K562 (cell line): Measurements from ENCODE around the gene NDUFS8. TPM values are rescaled to one million over a fixed set of nuclear protein-coding genes. Genes with fewer than 3 reads are reported as not detected.
A peak's percentile ranks its signal among the peaks of the same experiment; 100 is the strongest.

Experiments used
- BCOR ChIP-seq: fragments of 450-650 bp; IDR thresholded peaks from 2 replicates; pipeline ENCODE4 v1.6.1; 2016
- FOXA3 ChIP-seq, 2 experiments: fragments of 450-650 bp in 1 of 2; sonication (generic) in 1 of 2; formaldehyde crosslinking; IDR thresholded peaks in 1 of 2; conservative IDR thresholded peaks in 1 of 2; 2 replicates each; pipeline versions ENCODE4 v1.4.0 to v1.8.0; 2020 to 2022; ENCODE audit warnings: mild to moderate bottlenecking in 2 of 2, missing genetic modification reagents in 1 of 2
- GATA2 ChIP-seq: sonication (generic); formaldehyde crosslinking; IDR thresholded peaks from 2 replicates; pipeline ENCODE4 v1.4.0; 2020; ENCODE audit warnings: mild to moderate bottlenecking, missing genetic modification reagents
- GATAD2A ChIP-seq: fragments of 450-650 bp; IDR thresholded peaks from 2 replicates; pipeline ENCODE4 v1.6.1; 2017
- HDAC6 ChIP-seq: IDR thresholded peaks from 2 replicates; pipeline ENCODE4 v1.6.1; 2012; ENCODE audit warnings: low read depth, mild to moderate bottlenecking, control low read depth, inconsistent platforms, low read length, moderate library complexity
- HIVEP1 ChIP-seq: fragments of 250-450 bp; sonication (Bioruptor Pico); IDR thresholded peaks from 2 replicates; pipeline ENCODE4 v1.4.0; 2020; ENCODE audit warnings: mild to moderate bottlenecking
- RAD51 ChIP-seq: fragments of 450-650 bp; IDR thresholded peaks from 2 replicates; pipeline ENCODE4 v1.7.1; 2016; ENCODE audit warnings: low read depth, mild to moderate bottlenecking, borderline replicate concordance
- RFX1 ChIP-seq: fragments of 450-650 bp; IDR thresholded peaks from 2 replicates; pipeline ENCODE4 v1.6.1; 2016; ENCODE audit warnings: mild to moderate bottlenecking, moderate library complexity
- SMARCB1 ChIP-seq: IDR thresholded peaks from 2 replicates; pipeline ENCODE4 v1.6.1; 2011; ENCODE audit warnings: improper control_type of control experiment, low read depth; ENCODE audit not compliant: insufficient read length
- ZNF175 ChIP-seq: fragments of 200-800 bp; sonication (Bioruptor generic); IDR thresholded peaks from 2 replicates; pipeline ENCODE4 v1.6.1; 2016; ENCODE audit warnings: low read depth, mild to moderate bottlenecking, missing genetic modification characterization, missing compliant biosample characterization
- ZNF263 ChIP-seq: sonication (generic); formaldehyde crosslinking; IDR thresholded peaks from 2 replicates; pipeline ENCODE4 v1.8.0; 2022; ENCODE audit warnings: mild to moderate bottlenecking, missing genetic modification reagents, borderline replicate concordance
- polyA plus RNA-seq, 8 experiments: library from polyadenylated mRNA; depleted of rRNA in 4 of 8; stranded (reverse) in 5 of 8; unstranded in 3 of 8; fragments of >200 nt; fragmentation: Nextera tagmentation in 2 of 8; fragmentation: Illumina TruSeq in 1 of 8; extraction: Ambion mirVana in 2 of 8; extraction: Trizol in 1 of 8; gene quantifications; 2 replicates each; pipeline versions ENCODE4 v1.2.1 to v1.2.3, GENCODE V29; 2011 to 2014; ENCODE audit warnings: inconsistent platforms in 1 of 8, missing spikeins in 1 of 8
- total RNA-seq, 7 experiments: library from RNA; depleted of rRNA in 6 of 7; stranded (reverse); fragments of >200 nt in 6 of 7; fragmentation: Illumina TruSeq in 2 of 7; extraction: Trizol in 2 of 7; gene quantifications; 2 replicates each; pipeline versions ENCODE4 v1.2.1 to v1.2.3, GENCODE V29; 2011 to 2021; ENCODE audit warnings: low replicate concordance in 1 of 7
- TF ChIP-seq, protein P1 (sequence below): fragments of 450-650 bp; IDR thresholded peaks from 2 replicates; pipeline ENCODE4 v1.6.1; 2017; ENCODE audit warnings: antibody characterized with exemption
- TF ChIP-seq, protein P2 (sequence below): fragments of 450-650 bp; IDR thresholded peaks from 2 replicates; pipeline ENCODE4 v1.7.0; 2016; ENCODE audit warnings: borderline replicate concordance
- TF ChIP-seq, protein P3 (sequence below), 2 experiments: IDR thresholded peaks; 2 replicates each; pipeline ENCODE4 v1.6.1; 2012; ENCODE audit warnings: improper control_type of control experiment in 2 of 2, low read depth in 2 of 2, low read length in 2 of 2, borderline replicate concordance in 1 of 2
- TF ChIP-seq, protein P4 (sequence below): fragments of 450-650 bp; IDR thresholded peaks from 2 replicates; pipeline ENCODE4 v1.6.1; 2016; ENCODE audit warnings: mild to moderate bottlenecking
- TF ChIP-seq, protein P5 (sequence below): fragments of 450-650 bp; conservative IDR thresholded peaks from 2 replicates; pipeline ENCODE4 v1.6.1; 2016; ENCODE audit warnings: missing genetic modification characterization, low read depth, mild to moderate bottlenecking, missing compliant biosample characterization, moderate library complexity

The NDUFS8 gene
- total and polyA plus RNA-seq, 9 of the 15 experiments (the other 6 are each of a cell fraction or from before 2014, with no cell fraction given): 36.5 to 351 (median 101) TPM

DNA sequence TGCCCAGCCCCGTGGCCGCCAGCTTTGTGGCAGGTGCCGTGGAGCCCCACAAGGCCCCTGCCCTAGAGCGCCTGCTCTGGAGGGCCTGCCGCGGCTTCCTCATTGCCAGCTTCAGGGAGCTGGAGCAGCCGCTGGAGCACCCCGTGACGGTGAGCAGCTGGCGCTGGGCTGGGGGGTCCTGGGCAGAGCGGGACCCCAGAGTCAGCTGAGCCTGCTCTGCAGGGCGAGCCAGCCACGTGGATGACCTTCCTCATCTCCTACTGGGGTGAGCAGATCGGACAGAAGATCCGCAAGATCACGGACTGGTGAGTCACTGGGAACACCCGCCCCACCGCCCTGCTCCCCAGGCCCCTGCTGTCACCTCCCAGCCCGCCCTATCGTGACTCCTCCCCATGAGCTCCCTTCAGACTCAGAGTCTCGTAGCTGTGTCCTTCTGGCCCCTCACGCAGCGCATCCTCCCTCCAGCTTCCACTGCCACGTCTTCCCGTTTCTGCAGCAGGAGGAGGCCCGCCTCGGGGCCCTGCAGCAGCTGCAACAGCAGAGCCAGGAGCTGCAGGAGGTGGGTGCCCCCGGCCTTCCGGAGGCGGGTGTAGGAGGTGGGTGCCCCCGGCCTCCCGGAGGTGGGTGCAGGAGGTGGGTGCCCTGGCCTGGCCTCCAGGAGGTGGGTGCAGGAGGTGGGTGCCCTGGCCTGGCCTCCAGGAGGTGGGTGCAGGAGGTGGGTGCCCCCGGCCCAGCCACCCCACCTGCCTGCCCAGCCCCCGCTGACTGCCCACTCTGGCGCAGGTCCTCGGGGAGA lies 13.1 kb downstream of the NDUFS8 start (continued):
- TF ChIP-seq GATA2 (CRISPR knock-in tag): peak; percentile 88
- peak; percentile 88 for TF ChIP-seq ZNF263 (CRISPR knock-in tag)
- TF ChIP-seq SMARCB1: peak; percentile 19
- TF ChIP-seq HIVEP1 (CRISPR knock-in tag): no peak
- TF ChIP-seq FOXA3 (CRISPR knock-in tag; conservative IDR thresholded peaks at IDR 0.05 in 1 of 2, IDR thresholded peaks at IDR 0.05 in 1 of 2): no peak
- TF ChIP-seq GATAD2A: peak; percentile 86; the same call in 1 of the 2 replicates
- TF ChIP-seq BCOR: no peak
- TF ChIP-seq, protein P1, sequence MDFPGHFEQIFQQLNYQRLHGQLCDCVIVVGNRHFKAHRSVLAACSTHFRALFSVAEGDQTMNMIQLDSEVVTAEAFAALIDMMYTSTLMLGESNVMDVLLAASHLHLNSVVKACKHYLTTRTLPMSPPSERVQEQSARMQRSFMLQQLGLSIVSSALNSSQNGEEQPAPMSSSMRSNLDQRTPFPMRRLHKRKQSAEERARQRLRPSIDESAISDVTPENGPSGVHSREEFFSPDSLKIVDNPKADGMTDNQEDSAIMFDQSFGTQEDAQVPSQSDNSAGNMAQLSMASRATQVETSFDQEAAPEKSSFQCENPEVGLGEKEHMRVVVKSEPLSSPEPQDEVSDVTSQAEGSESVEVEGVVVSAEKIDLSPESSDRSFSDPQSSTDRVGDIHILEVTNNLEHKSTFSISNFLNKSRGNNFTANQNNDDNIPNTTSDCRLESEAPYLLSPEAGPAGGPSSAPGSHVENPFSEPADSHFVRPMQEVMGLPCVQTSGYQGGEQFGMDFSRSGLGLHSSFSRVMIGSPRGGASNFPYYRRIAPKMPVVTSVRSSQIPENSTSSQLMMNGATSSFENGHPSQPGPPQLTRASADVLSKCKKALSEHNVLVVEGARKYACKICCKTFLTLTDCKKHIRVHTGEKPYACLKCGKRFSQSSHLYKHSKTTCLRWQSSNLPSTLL: 0 out of 2 replicates have a peak, but pooled peaks have one; percentile 16
- TF ChIP-seq RFX1: no peak
- TF ChIP-seq RAD51: peak; percentile 44; the same call in 1 of the 2 replicates
- no peak for TF ChIP-seq HDAC6
- TF ChIP-seq, protein P2, sequence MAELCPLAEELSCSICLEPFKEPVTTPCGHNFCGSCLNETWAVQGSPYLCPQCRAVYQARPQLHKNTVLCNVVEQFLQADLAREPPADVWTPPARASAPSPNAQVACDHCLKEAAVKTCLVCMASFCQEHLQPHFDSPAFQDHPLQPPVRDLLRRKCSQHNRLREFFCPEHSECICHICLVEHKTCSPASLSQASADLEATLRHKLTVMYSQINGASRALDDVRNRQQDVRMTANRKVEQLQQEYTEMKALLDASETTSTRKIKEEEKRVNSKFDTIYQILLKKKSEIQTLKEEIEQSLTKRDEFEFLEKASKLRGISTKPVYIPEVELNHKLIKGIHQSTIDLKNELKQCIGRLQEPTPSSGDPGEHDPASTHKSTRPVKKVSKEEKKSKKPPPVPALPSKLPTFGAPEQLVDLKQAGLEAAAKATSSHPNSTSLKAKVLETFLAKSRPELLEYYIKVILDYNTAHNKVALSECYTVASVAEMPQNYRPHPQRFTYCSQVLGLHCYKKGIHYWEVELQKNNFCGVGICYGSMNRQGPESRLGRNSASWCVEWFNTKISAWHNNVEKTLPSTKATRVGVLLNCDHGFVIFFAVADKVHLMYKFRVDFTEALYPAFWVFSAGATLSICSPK: no peak
- TF ChIP-seq ZNF175 (CRISPR knock-in tag): no peak
- TF ChIP-seq, protein P3, sequence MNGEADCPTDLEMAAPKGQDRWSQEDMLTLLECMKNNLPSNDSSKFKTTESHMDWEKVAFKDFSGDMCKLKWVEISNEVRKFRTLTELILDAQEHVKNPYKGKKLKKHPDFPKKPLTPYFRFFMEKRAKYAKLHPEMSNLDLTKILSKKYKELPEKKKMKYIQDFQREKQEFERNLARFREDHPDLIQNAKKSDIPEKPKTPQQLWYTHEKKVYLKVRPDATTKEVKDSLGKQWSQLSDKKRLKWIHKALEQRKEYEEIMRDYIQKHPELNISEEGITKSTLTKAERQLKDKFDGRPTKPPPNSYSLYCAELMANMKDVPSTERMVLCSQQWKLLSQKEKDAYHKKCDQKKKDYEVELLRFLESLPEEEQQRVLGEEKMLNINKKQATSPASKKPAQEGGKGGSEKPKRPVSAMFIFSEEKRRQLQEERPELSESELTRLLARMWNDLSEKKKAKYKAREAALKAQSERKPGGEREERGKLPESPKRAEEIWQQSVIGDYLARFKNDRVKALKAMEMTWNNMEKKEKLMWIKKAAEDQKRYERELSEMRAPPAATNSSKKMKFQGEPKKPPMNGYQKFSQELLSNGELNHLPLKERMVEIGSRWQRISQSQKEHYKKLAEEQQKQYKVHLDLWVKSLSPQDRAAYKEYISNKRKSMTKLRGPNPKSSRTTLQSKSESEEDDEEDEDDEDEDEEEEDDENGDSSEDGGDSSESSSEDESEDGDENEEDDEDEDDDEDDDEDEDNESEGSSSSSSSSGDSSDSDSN (IDR thresholded peaks at IDR 0.05; ENCODE audit: borderline replicate concordance in 1 of 2, low read depth in 2 of 2, low read length in 2 of 2): peak; percentile 43 to 84; a peak in 2 of 4 replicates
- TF ChIP-seq, protein P4, sequence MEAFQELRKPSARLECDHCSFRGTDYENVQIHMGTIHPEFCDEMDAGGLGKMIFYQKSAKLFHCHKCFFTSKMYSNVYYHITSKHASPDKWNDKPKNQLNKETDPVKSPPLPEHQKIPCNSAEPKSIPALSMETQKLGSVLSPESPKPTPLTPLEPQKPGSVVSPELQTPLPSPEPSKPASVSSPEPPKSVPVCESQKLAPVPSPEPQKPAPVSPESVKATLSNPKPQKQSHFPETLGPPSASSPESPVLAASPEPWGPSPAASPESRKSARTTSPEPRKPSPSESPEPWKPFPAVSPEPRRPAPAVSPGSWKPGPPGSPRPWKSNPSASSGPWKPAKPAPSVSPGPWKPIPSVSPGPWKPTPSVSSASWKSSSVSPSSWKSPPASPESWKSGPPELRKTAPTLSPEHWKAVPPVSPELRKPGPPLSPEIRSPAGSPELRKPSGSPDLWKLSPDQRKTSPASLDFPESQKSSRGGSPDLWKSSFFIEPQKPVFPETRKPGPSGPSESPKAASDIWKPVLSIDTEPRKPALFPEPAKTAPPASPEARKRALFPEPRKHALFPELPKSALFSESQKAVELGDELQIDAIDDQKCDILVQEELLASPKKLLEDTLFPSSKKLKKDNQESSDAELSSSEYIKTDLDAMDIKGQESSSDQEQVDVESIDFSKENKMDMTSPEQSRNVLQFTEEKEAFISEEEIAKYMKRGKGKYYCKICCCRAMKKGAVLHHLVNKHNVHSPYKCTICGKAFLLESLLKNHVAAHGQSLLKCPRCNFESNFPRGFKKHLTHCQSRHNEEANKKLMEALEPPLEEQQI: no peak
- TF ChIP-seq, protein P5, sequence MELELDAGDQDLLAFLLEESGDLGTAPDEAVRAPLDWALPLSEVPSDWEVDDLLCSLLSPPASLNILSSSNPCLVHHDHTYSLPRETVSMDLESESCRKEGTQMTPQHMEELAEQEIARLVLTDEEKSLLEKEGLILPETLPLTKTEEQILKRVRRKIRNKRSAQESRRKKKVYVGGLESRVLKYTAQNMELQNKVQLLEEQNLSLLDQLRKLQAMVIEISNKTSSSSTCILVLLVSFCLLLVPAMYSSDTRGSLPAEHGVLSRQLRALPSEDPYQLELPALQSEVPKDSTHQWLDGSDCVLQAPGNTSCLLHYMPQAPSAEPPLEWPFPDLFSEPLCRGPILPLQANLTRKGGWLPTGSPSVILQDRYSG (tag): peak; percentile 76; the same call in 1 of the 2 replicates
